ENCODE results near the gene MCUB.
A peak's percentile ranks its signal among the peaks of the same experiment; 100 is the strongest.
"Not testable (repeated sequence)": the region's sequence is repeated elsewhere in the genome, so short reads cannot be mapped to it uniquely, and the experiment has no call there.

Gene MCUB

DNA sequence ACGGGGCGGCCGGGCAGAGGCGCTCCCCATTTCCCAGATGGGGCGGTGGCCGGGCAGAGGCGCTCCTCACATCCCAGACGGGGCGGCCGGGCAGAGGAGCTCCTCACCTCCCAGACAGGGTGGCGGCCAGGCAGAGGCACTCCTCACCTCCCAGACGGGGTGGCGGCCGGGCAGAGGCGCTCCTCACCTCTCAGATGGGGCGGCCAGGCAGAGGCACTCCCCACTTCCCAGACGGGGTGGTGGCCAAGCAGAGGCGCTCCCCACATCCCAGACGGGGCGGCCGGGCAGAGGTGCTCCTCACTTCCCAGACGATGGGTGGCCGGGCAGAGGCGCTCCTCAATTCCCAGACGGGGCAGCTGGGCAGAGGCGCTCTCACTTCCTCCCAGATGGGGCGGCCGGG is 118.4 kb downstream of the MCUB start:
- not testable (repeated sequence) for DNase-seq (ENCODE audit: extremely low read depth in 1 of 2, low read depth in 1 of 2)

GRCh38 chr4:109678925-109679324 is 118.9 kb downstream of the MCUB start:
- not testable (repeated sequence) for DNase-seq (ENCODE audit: extremely low read depth in 1 of 2, low read depth in 1 of 2)

DNA sequence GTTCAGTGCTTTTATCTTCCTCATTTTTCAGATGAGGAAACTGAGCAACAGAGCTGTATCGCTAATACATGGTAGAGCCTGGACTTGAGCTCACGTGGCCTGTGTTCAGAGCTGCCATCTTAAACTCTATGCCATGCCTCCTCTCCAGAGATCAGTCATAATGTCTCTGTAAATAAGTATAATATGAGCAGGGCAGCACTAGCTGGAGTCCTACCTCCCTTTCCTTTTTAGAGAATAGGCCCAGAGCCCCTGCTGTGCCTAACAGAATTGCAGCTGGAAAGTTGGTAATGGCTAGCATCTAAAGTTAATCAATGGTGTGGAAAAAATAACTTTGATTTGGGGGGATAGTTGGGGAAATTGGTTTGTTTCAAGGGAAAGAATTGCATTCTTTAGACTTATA is 122.8 kb downstream of the MCUB start:
- no peak for DNase-seq (ENCODE audit: extremely low read depth in 1 of 2, low read depth in 1 of 2)

DNA sequence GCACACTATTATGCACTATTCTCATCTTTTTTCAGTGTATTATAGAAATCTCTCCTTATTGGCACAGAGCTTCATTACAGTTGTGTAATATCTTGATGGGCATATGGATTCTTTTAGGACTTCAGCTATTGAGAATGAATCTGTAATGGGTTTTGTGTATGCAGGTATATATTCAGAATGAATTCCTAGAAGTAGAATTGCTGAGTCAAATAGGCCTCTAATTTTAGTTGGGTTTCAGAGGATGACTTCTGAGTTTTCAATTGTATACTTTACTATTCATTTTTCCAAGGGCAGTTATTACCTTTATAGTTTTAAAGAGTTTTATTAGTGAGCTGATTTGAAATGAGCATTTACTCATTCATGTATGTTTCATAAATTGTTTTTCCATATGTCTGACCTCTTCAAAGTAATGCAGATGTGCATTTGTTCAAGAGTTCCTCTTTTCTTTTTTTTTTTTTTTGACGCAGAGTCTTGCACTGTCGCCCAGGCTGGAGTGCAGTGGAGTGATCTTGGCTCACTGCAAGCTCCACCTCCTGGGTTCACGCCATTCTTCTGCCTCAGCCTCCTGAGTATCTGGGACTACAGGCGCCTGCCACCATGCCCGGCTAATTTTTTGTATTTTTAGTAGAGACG is 123.7 kb downstream of the MCUB start:
- DNase-seq (ENCODE audit: extremely low read depth in 1 of 2, low read depth in 1 of 2) = no peak

- no peak for DNase-seq (ENCODE audit: extremely low read depth in 1 of 2, low read depth in 1 of 2)
Observed at GRCh38 chr4:109684727-109685126, 124.7 kb downstream of the MCUB start.

DNA sequence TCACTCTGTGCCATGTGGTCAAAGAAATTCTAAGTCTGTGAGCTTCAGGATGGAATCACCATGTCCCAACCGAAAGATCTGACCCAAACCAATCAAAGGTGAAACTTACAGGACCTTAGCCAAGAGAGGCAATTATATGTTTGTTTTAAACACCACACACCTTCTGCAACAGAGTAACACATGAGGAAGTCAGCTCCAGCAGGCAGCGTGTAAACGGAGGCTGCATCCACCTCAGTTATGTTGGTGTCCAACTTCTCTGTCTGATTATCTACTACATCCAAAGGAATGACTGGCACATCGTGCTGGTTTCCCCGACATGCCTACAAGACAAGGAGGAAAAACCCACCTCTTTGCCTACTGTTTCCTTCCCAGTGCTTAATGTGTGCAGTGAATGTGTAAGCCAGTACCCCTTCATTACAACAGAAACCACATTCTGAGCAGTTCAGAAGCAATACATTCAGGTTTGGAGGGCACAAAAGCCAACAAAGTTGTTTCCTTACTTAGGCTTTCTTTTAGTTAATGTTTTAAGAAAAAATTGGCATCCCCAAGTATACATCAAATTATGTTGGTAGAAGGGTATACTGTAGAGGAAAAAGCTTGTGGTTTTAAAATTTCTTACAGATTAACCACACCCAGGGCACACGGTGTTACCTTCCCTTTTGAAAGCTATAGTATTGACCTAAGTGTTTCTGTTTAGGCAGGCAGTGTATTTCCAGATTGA is 130.8 kb downstream of the MCUB start:
- no peak for DNase-seq (ENCODE audit: extremely low read depth in 1 of 2, low read depth in 1 of 2)

DNA sequence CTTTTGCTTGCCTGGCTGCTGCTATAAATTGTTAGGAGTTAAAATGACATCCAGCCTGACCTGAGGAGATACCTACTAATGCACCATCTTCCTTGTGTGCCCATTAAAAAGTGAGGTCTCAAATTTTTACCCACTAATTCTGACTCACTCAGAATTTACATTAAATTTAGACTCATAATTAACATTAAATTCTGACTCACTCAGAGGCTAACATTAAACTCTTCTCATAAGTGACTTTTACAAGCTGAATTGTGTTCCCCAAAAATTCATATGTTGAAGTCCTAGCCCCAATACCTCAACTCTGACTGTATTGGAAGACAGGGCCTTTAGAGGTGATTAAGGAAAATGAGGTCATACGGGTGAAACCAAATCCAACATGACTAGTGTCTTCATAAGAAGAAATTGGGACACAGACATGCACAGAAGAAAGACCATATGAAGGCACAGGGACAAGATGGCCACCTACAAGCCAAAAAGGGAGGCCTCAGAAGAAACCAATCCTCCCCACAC is 131.4 kb downstream of the MCUB start:
- DNase-seq (ENCODE audit: extremely low read depth in 1 of 2, low read depth in 1 of 2) = no peak

GRCh38 chr4:109698656-109699055 is 138.6 kb downstream of the MCUB start:
- DNase-seq (ENCODE audit: extremely low read depth in 1 of 2, low read depth in 1 of 2) = no peak

DNA sequence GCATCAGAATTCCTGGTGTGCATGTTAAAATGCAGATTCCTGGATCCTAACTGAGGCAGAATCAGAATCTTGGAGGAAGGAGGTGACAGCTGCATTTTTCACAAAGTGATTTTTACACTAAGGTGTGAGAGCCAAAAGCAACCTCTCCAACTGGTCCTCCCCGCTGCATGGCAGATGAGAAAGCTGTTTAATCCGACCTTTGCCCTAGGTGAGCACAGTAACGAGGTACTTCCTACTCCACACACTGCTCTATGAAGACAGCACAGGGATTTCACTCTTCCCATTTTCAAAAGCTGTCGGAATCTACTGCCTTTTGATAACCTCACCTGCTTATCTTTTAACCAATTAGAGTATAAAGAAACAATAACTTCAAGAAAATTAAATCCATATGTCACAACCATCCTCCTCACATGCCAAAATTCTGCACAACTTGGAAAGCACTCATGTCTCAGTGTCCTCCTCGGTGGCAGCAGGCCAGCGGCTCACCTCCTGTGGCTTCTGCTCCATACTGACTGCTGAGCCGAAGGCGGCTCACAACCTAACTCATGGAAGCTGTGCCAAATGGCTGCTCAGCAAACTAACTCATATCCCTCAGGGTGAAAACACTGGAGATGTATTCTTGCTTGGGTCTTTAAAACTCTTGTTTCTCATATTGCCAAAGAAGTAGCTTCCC is 139.6 kb downstream of the MCUB start:
- no peak for DNase-seq (ENCODE audit: extremely low read depth in 1 of 2, low read depth in 1 of 2)

DNA sequence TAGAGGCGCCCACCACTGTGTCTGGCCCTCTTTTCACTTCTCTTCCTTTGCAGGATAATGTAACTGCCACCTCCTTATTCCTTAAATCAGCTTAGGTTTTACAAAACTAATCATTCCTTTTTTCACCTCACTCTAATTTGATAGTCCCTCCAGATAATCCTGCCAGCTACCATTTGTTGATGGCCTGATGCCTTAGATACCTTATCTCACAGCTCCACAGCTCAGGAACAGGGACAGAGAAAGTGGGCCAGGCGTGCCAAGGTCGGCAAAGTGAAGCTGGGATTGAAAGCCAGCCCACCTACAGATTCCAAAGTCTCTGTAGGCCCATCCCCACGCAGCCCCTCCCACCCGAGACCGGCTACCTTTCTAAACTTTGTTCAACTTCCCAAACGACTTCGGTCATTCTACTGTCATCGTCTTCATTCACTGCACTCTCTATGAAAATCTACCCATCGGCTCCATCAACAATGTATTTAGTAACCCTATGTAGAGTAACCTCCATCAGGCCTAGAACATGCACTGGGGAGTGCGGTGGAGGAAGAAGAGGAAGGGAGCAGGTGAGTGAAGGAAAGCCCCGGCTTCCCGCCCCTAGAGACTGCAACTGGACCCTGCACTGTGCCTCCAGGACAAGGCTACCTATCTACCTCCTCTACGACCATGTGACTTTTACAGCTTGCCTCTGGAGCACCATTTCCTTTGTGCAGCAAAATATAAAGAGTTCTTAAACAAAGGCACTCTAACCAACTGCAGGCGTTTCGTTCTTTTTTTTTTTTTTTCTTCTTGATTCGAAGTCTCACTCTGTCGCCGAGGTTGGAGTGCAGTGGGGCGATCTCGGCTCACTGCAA is 141.7 kb downstream of the MCUB start:
- DNase-seq (ENCODE audit: extremely low read depth in 1 of 2, low read depth in 1 of 2) = no peak

- peak; percentile 44 to 53 for DNase-seq (ENCODE audit: extremely low read depth in 1 of 2, low read depth in 1 of 2)
Observed at GRCh38 chr4:109702950-109703663, 143.1 kb downstream of the MCUB start, which contains the start of gene CASP6. CASP6 (minus strand) TSS chr4:109703445; CDS start chr4:109703395, 50 bp downstream.

GRCh38 chr4:109703664-109704361 is 143.8 kb downstream of the MCUB start:
- no peak for DNase-seq (ENCODE audit: extremely low read depth in 1 of 2, low read depth in 1 of 2)

GRCh38 chr4:109708435-109708834 is 148.4 kb downstream of the MCUB start:
- DNase-seq (ENCODE audit: extremely low read depth in 1 of 2, low read depth in 1 of 2) = no peak

DNA sequence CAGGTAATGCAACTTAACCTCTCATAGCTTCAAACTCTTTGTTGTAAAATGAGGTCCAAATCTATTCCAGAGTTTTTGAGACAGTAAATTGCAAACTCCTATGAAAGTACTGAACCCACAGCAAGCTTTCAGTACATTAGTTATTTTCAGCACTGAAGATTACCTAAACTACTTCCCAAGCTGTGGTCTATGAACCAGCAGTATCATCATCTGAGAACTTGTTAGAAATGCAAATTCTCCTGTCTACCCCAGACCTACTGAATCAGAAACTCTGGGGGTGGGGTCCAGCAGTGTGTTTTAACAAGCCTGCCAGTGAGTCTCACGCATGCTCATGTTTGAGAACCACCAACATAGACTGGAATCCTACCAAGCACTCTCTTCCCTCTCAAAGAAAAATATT is 148.9 kb downstream of the MCUB start:
- DNase-seq (ENCODE audit: extremely low read depth in 1 of 2, low read depth in 1 of 2) = no peak

GRCh38 chr4:109713500-109713899 is 153.5 kb downstream of the MCUB start:
- no peak for DNase-seq (ENCODE audit: extremely low read depth in 1 of 2, low read depth in 1 of 2)

DNA sequence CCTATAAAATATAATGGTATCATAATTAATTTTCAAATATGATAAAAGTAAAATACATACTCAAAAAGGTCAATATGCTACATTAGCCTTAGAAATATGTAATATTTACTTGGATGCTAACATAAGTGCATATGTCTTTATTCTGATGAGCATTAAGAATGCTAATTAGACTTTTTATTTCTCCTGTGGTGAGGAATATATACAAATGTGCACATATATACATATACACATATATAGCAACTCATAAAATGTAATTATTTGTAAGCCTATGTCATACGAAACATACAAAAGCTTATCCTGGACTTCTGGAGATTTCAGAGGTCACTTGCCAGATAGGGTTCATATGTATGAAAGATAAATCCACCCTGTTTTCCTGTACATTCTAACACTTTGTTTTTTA is 158.7 kb downstream of the MCUB start:
- DNase-seq (ENCODE audit: extremely low read depth in 1 of 2, low read depth in 1 of 2) = no peak

DNA sequence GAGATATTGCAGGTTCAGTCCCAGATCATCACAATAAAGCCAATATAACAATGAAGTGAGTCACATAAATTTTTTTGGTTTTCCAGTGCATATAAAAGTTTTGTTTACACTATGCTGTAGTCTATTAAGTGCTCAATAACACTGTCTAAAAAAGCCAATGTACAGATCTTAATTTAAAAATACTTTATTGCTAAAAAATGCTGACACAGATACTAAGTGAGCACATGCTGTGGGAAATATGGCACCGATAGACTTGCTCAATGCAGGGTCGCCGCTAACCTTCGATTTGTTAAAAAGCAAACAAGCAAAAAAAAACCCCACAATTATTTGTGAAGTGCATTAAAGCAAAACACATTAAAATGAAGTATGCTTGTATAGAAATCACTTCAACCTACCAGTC is 159.6 kb downstream of the MCUB start:
- no peak for DNase-seq (ENCODE audit: extremely low read depth in 1 of 2, low read depth in 1 of 2)

GRCh38 chr4:109721033-109721432 is 161.0 kb downstream of the MCUB start:
- no peak for DNase-seq (ENCODE audit: extremely low read depth in 1 of 2, low read depth in 1 of 2)

DNA sequence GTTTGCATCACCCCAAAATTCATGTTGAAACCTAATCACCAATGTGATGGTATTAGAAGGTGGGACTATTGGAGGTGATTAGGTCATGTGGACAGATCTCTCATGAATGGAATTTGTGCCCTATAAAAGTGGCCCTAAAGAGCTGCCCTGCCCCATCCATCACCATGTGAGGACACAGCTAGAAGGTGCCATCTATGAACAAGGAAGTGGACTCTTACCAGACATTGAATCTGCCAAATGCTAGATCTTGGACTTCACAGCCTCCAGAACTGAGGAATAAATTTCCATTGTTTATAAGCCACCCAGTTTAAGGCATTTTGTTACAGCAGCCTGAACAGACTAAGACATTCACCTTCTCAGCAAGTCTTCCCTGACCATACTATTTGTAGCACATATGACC is 162.3 kb downstream of the MCUB start:
- no peak for DNase-seq (ENCODE audit: extremely low read depth in 1 of 2, low read depth in 1 of 2)

GRCh38 chr4:109723110-109723509 is 163.1 kb downstream of the MCUB start:
- no peak for DNase-seq (ENCODE audit: extremely low read depth in 1 of 2, low read depth in 1 of 2)
